IPS-20b (cell line): ENCODE data around the gene RGS14.
"Not testable (repeated sequence)": the region's sequence is repeated elsewhere in the genome, so short reads cannot be mapped to it uniquely, and the experiment has no call there.

Experiments
- H3K27ac ChIP-seq: one replicate; pipeline ENCODE4 v1.5.1; 2013; ENCODE audit warnings: low read length
- H3K27me3 ChIP-seq: 2 replicates; pipeline ENCODE4 v1.6.1; 2013; ENCODE audit warnings: mild to moderate bottlenecking, low read length, inconsistent platforms; ENCODE audit not compliant: insufficient read depth
- H3K36me3 ChIP-seq: 2 replicates; pipeline ENCODE4 v1.6.1; 2013; ENCODE audit warnings: low read depth, mild to moderate bottlenecking, inconsistent platforms, low read length, moderate library complexity; ENCODE audit not compliant: insufficient read depth
- H3K4me1 ChIP-seq: 2 replicates; pipeline ENCODE4 v1.6.1; 2013; ENCODE audit warnings: mild to moderate bottlenecking, control low read depth, inconsistent platforms, low read length, moderate library complexity; ENCODE audit not compliant: insufficient read depth
- H3K4me3 ChIP-seq: 2 replicates; pipeline ENCODE4 v1.5.1; 2013; ENCODE audit warnings: mild to moderate bottlenecking, low read length, inconsistent platforms
- H3K9ac ChIP-seq: 2 replicates; pipeline ENCODE4 v1.6.1; 2013; ENCODE audit warnings: low read depth, mild to moderate bottlenecking, inconsistent platforms, low read length, moderate library complexity
- H3K9me3 ChIP-seq: 2 replicates; pipeline ENCODE4 v1.6.1; 2013; ENCODE audit warnings: mild to moderate bottlenecking, low read depth, low read length, inconsistent platforms; ENCODE audit not compliant: insufficient read depth

Gene RGS14

GRCh38 chr5:177353093-177353492 is 4.6 kb upstream of the RGS14 start:
- H3K4me3 ChIP-seq = no peak overlapping the region
- 0 out of 2 replicates have a peak, but pooled peaks cover 4% of the 10 kb centered on the region for H3K36me3 ChIP-seq
- H3K9me3 ChIP-seq = no peaks in the 10 kb centered on the region
- peaks cover 7% of the 10 kb centered on the region for H3K4me1 ChIP-seq
- peaks cover 19% of the 10 kb centered on the region for H3K27me3 ChIP-seq
- no peak overlapping the region for H3K9ac ChIP-seq
- H3K27ac ChIP-seq = no peak overlapping the region

DNA sequence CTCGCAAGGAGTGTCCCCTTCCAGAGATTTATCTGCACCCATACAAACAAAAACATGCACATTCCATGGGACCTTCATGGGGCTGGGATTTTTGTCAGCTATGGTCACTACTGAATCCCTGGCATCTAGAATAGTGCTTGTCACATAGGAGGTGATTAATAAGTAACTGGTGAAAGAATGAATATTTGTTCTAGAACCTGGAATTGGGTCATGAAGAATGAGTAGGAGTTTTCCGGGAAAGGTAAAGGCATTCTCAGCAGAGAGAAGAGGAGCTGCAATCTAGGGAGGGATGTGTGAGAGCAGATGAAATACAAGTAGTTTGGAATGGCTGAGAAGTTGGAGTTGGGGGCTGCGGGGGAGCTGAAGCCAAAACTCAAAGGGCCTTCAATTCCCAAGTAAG is 3.5 kb upstream of the RGS14 start:
- no peak overlapping the region for H3K27ac ChIP-seq
- H3K9ac ChIP-seq = no peak overlapping the region
- peaks cover 19% of the 10 kb centered on the region for H3K27me3 ChIP-seq
- H3K9me3 ChIP-seq = no peaks in the 10 kb centered on the region
- 0 out of 2 replicates have a peak, but pooled peaks cover 4% of the 10 kb centered on the region for H3K36me3 ChIP-seq
- H3K4me3 ChIP-seq = no peak overlapping the region
- peaks cover 7% of the 10 kb centered on the region for H3K4me1 ChIP-seq

DNA sequence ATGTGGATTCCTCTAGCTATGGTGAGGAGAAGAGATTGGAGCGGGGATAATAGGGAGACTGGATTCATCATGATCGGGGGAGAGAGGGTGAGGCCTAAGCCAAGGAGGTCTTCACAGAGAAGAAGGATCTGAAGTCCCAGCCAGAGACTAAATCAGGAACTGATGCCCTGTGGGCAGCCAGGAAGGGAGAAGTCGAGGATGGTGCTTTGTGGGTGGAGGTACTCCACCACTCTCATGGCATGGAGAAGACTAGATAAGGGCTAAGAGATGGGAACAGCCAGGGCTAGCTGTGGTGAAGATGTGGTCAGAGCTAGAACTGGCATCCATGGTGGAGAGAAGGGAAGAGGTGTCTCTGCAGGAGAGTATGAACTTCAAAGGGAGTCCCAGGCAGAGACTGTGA is 3.0 kb upstream of the RGS14 start:
- Histone ChIP-seq H3K36me3 (0 out of 2 replicates have a peak, but pooled peaks cover under 1% of the 10 kb centered on the region), H3K4me3 (no peak overlapping the region), H3K9me3 (no peaks in the 10 kb centered on the region), H3K27ac (no peak overlapping the region), H3K4me1 (peaks cover 7% of the 10 kb centered on the region), H3K27me3 (peaks cover 19% of the 10 kb centered on the region), H3K9ac (no peak overlapping the region)

- Histone ChIP-seq H3K27me3 (peaks cover 19% of the 10 kb centered on the region), H3K27ac (no peak overlapping the region), H3K4me3 (no peak overlapping the region), H3K9me3 (no peaks in the 10 kb centered on the region), H3K9ac (no peak overlapping the region), H3K36me3 (no peaks in the 10 kb centered on the region), H3K4me1 (peaks cover 4% of the 10 kb centered on the region)
Observed at GRCh38 chr5:177355162-177355867, 2.4 kb upstream of the RGS14 start.

DNA sequence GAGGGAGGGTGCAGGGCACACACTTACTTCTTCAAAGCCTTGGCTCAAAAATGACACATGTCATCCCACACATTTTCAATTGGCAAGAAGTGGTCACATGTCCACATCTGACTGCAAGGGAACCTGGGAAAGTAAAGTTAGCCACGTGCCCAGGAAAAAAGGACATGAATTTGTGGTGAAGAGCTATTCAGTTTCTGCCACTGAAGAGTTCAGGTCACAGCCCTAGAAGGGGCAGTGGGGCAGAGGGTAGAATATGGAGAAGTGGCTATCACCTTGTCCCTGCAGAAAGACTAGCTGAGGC is 1.9 kb upstream of the RGS14 start:
- H3K9me3 ChIP-seq = no peaks in the 10 kb centered on the region
- peaks cover 19% of the 10 kb centered on the region for H3K27me3 ChIP-seq
- H3K9ac ChIP-seq = no peak overlapping the region
- H3K36me3 ChIP-seq = no peaks in the 10 kb centered on the region
- H3K4me1 ChIP-seq = no peaks in the 10 kb centered on the region; the same call in 1 of the 2 replicates
- no peak overlapping the region for H3K27ac ChIP-seq
- H3K4me3 ChIP-seq = no peak overlapping the region

DNA sequence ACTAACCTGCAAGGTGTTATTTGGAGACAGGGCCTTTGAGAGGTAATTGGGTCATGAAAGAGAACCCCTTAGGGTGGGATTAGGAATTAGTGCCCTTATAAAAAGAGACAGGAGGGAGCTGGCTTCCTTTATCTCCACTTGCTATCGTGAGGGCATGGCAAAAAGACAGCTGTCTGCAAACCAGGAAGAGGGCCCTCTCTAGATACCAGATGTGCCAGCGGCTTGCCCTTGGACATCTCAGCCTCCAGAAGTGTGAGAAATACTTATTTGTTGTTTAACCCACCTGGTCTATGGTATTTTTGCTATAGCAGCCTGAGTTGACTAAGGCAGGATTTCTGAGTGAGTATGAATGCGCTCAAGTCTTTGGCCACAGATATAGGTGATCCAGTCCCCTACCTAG is 978 bp upstream of the RGS14 start:
- Histone ChIP-seq H3K36me3 (no peaks in the 10 kb centered on the region), H3K9me3 (no peaks in the 10 kb centered on the region), H3K4me3 (no peak overlapping the region), H3K9ac (no peak overlapping the region), H3K27me3 (peaks cover 19% of the 10 kb centered on the region), H3K4me1 (no peaks in the 10 kb centered on the region), H3K27ac (no peak overlapping the region)

GRCh38 chr5:177357146-177357458 is 622 bp upstream of the RGS14 start:
- peaks cover under 1% of the 10 kb centered on the region; the same call in 1 of the 2 replicates for H3K4me1 ChIP-seq
- no peak overlapping the region for H3K27ac ChIP-seq
- H3K9ac ChIP-seq = no peak overlapping the region
- peaks cover 23% of the 10 kb centered on the region for H3K27me3 ChIP-seq
- no peaks in the 10 kb centered on the region for H3K9me3 ChIP-seq
- no peak overlapping the region for H3K4me3 ChIP-seq
- no peaks in the 10 kb centered on the region for H3K36me3 ChIP-seq

- H3K27me3 ChIP-seq = peaks cover 30% of the 10 kb centered on the region
- no peak overlapping the region for H3K9ac ChIP-seq
- no peak overlapping the region for H3K27ac ChIP-seq
- no peaks in the 10 kb centered on the region for H3K36me3 ChIP-seq
- peaks cover 5% of the 10 kb centered on the region; the same call in 1 of the 2 replicates for H3K4me1 ChIP-seq
- no peak overlapping the region for H3K4me3 ChIP-seq
- no peaks in the 10 kb centered on the region for H3K9me3 ChIP-seq
Observed at GRCh38 chr5:177358370-177358819, 671 bp downstream of the RGS14 start.

DNA sequence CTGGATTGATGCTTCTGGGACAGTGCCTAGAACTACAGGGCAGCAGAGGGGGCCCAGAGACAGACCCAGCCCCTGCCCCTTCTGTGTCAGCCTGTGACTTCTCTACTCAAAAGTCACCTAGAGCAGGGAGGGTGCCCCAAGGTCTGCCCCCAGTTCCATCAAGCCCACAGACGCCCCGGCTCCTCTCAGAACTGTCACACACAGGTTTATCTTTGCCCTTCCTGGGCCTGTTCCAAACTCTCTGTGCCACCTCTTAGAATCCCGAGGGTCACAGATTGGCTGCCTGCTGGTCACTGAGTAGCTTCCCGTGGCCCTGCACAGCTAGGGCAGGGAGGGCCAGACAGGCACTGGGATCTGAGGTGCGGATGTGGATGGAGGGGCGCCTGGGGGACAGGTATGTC is 1.7 kb downstream of the RGS14 start:
- Histone ChIP-seq H3K36me3 (no peaks in the 10 kb centered on the region), H3K27ac (no peak overlapping the region), H3K9me3 (no peaks in the 10 kb centered on the region), H3K4me3 (no peak overlapping the region), H3K27me3 (peaks cover 38% of the 10 kb centered on the region), H3K9ac (no peak overlapping the region), H3K4me1 (peaks cover 7% of the 10 kb centered on the region; the same call in 1 of the 2 replicates)

- Histone ChIP-seq H3K9me3 (no peaks in the 10 kb centered on the region), H3K36me3 (no peaks in the 10 kb centered on the region), H3K27me3 (peaks cover 39% of the 10 kb centered on the region), H3K4me1 (peaks cover 7% of the 10 kb centered on the region; the same call in 1 of the 2 replicates), H3K27ac (no peak overlapping the region), H3K9ac (no peak overlapping the region), H3K4me3 (no peak overlapping the region)
Observed at GRCh38 chr5:177359860-177360259, 2.1 kb downstream of the RGS14 start.

GRCh38 chr5:177360740-177361139 is 3.0 kb downstream of the RGS14 start:
- H3K9ac ChIP-seq, H3K4me3 ChIP-seq, H3K36me3 ChIP-seq, H3K27ac ChIP-seq, H3K9me3 ChIP-seq: not testable (repeated sequence)
- peaks cover 10% of the 10 kb centered on the region; the same call in 1 of the 2 replicates for H3K4me1 ChIP-seq
- peaks cover 37% of the 10 kb centered on the region for H3K27me3 ChIP-seq

GRCh38 chr5:177361418-177362291 is 3.9 kb downstream of the RGS14 start:
- H3K27me3 ChIP-seq = peaks cover 30% of the 10 kb centered on the region
- peaks cover 15% of the 10 kb centered on the region; the same call in 1 of the 2 replicates for H3K4me1 ChIP-seq
- no peaks in the 10 kb centered on the region for H3K9me3 ChIP-seq
- no peak overlapping the region for H3K4me3 ChIP-seq
- no peak overlapping the region for H3K27ac ChIP-seq
- no peaks in the 10 kb centered on the region for H3K36me3 ChIP-seq
- peak overlapping the region; percentile 48; the same call in 1 of the 2 replicates for H3K9ac ChIP-seq
